ENCODE data around the gene LINGO1. TPM values are rescaled to one million over a fixed set of nuclear protein-coding genes. Genes with fewer than 3 reads are reported as not detected.
A peak's percentile ranks its signal among the peaks of the same experiment; 100 is the strongest.

Gene LINGO1
- total RNA-seq, 1 experiment from 2014 or later: 51.3 TPM

- ATAC-seq: peak; percentile 11
- H3K27me3 Mint-ChIP-seq (ENCODE audit: low read depth): no peaks in the 10 kb centered on the region
- CTCF ChIA-PET: interaction anchor here (0.6 to 5.4 kb wide), 15 partner anchors 8 to 277 kb away, joined by 3 to 88 read pairs (median 6); partner anchors contain the start of gene LINGO1
- TF ChIP-seq ZNF416 (CRISPR knock-in tag; IDR thresholded peaks at IDR 0.05): no peak
- TF ChIP-seq, protein P1, sequence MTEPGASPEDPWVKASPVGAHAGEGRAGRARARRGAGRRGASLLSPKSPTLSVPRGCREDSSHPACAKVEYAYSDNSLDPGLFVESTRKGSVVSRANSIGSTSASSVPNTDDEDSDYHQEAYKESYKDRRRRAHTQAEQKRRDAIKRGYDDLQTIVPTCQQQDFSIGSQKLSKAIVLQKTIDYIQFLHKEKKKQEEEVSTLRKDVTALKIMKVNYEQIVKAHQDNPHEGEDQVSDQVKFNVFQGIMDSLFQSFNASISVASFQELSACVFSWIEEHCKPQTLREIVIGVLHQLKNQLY (CRISPR knock-in tag; IDR thresholded peaks at IDR 0.05): no peak
- peak; percentile 2; the same call in 1 of the 2 replicates for TF ChIP-seq MAX (CRISPR knock-in tag; IDR thresholded peaks at IDR 0.05)
- TF ChIP-seq AR (CRISPR knock-in tag; IDR thresholded peaks at IDR 0.05): no peak
- TF ChIP-seq ZNF138 (CRISPR knock-in tag; conservative IDR thresholded peaks at IDR 0.05): no peak
- no peak for TF ChIP-seq ATF6 (CRISPR knock-in tag; IDR thresholded peaks at IDR 0.05)
- TF ChIP-seq, protein P2, sequence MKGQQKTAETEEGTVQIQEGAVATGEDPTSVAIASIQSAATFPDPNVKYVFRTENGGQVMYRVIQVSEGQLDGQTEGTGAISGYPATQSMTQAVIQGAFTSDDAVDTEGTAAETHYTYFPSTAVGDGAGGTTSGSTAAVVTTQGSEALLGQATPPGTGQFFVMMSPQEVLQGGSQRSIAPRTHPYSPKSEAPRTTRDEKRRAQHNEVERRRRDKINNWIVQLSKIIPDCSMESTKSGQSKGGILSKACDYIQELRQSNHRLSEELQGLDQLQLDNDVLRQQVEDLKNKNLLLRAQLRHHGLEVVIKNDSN (CRISPR knock-in tag; IDR thresholded peaks at IDR 0.05): no peak
- TF ChIP-seq FOXJ3 (CRISPR knock-in tag; IDR thresholded peaks at IDR 0.05; ENCODE audit: borderline replicate concordance): no peak
- no peak for TF ChIP-seq ZNF512 (CRISPR knock-in tag; IDR thresholded peaks at IDR 0.05; ENCODE audit: borderline replicate concordance)
- TF ChIP-seq RELA (CRISPR knock-in tag; IDR thresholded peaks at IDR 0.05; ENCODE audit: borderline replicate concordance): no peak
- no peak for TF ChIP-seq USF2 (CRISPR knock-in tag; IDR thresholded peaks at IDR 0.05)
- no peak for TF ChIP-seq ERG (CRISPR knock-in tag; IDR thresholded peaks at IDR 0.05)
- TF ChIP-seq ZNF263 (CRISPR knock-in tag; IDR thresholded peaks at IDR 0.05; ENCODE audit: low read depth): no peak
- TF ChIP-seq, protein P3, sequence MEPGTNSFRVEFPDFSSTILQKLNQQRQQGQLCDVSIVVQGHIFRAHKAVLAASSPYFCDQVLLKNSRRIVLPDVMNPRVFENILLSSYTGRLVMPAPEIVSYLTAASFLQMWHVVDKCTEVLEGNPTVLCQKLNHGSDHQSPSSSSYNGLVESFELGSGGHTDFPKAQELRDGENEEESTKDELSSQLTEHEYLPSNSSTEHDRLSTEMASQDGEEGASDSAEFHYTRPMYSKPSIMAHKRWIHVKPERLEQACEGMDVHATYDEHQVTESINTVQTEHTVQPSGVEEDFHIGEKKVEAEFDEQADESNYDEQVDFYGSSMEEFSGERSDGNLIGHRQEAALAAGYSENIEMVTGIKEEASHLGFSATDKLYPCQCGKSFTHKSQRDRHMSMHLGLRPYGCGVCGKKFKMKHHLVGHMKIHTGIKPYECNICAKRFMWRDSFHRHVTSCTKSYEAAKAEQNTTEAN (CRISPR knock-in tag; IDR thresholded peaks at IDR 0.05): 0 out of 2 replicates have a peak, but pooled peaks have one; percentile 17
- TF ChIP-seq NFATC4 (CRISPR knock-in tag; IDR thresholded peaks at IDR 0.05): no peak
- no peak for TF ChIP-seq JUN (CRISPR knock-in tag; IDR thresholded peaks at IDR 0.05)
- no peak for TF ChIP-seq ZNF532 (CRISPR knock-in tag; IDR thresholded peaks at IDR 0.05; ENCODE audit: borderline replicate concordance)
- TF ChIP-seq ZNF232 (CRISPR knock-in tag; IDR thresholded peaks at IDR 0.05): no peak
Measured at GRCh38 chr15:77622934-77623754, 9.6 kb downstream of the LINGO1 start.

More at GRCh38 chr15:77622934-77623754, 9.6 kb downstream of the LINGO1 start:
- POLR2A ChIA-PET: interaction anchor here (1.0 to 1.7 kb wide), 2 partner anchors 8 to 10 kb away, joined by 6 to 9 read pairs; partner anchors contain the start of gene LINGO1
- DNase-seq (ENCODE audit: low spot score): peak; percentile 39
- H3K36me3 Mint-ChIP-seq: peaks cover 7% of the 10 kb centered on the region; the same call in 1 of the 2 replicates
- H3K4me1 Mint-ChIP-seq: peaks cover 81% of the 10 kb centered on the region
- H3K4me3 Mint-ChIP-seq: peak overlapping the region; percentile 6; the same call in 1 of the 2 replicates
- H3K27ac Mint-ChIP-seq: peak overlapping the region; percentile 96
- no peaks in the 10 kb centered on the region for H3K9me3 Mint-ChIP-seq

Data from WTC11 (cell line).